Large intestine (tissue), 3 donors: Measurements from ENCODE around the gene SEMA3A. TPM values are rescaled to one million over a fixed set of nuclear protein-coding genes. Genes with fewer than 3 reads are reported as not detected.
"Not testable (repeated sequence)": the region's sequence is repeated elsewhere in the genome, so short reads cannot be mapped to it uniquely, and the experiment has no call there.

Experiments
- DNase-seq, 2 donors: peaks; one replicate each; pipeline versions ENCODE4 v3.0.0 to v3.0.0-alpha.2; 2013
- H3K27ac ChIP-seq: one replicate; pipeline ENCODE4 v1.5.1; 2013; ENCODE audit warnings: low read length
- H3K27me3 ChIP-seq: 2 replicates; pipeline ENCODE4 v1.6.1; 2013; ENCODE audit warnings: low read length; ENCODE audit not compliant: control insufficient read depth, insufficient read depth
- H3K36me3 ChIP-seq: 2 replicates; pipeline ENCODE4 v1.6.1; 2013; ENCODE audit warnings: low read length; ENCODE audit not compliant: control insufficient read depth, insufficient read depth
- H3K4me1 ChIP-seq: one replicate; pipeline ENCODE4 v1.6.1; 2013; ENCODE audit warnings: low read length; ENCODE audit not compliant: control insufficient read depth, insufficient read depth
- H3K4me3 ChIP-seq: one replicate; pipeline ENCODE4 v1.5.1; 2013; ENCODE audit warnings: low read length
- H3K9me3 ChIP-seq: one replicate; pipeline ENCODE4 v1.6.1; 2013; ENCODE audit warnings: mild to moderate bottlenecking, low read depth, low read length, moderate library complexity; ENCODE audit not compliant: control insufficient read depth
- WGBS: methylation state at CpG from one replicate; pipeline ENCODE4 v1.1.5; 2013; ENCODE audit warnings: low lambda C conversion rate; ENCODE audit not compliant: insufficient coverage; 5-methylcytosine and 5-hydroxymethylcytosine counted together
- polyA plus RNA-seq: library from polyadenylated mRNA; unstranded; fragments of 120-200 nt; gene quantifications from one replicate; pipeline ENCODE4 v1.2.1, GENCODE V29; 2013

SEMA3A gene
- polyA plus RNA-seq, 1 donor = 11.7 TPM

GRCh38 chr7:84057576-84057975, 137.0 kb downstream of the SEMA3A start:
- Histone ChIP-seq H3K4me1 (peaks cover 10% of the 10 kb centered on the region), H3K27me3 (no peaks in the 10 kb centered on the region), H3K4me3 (no peak overlapping the region), H3K36me3 (no peaks in the 10 kb centered on the region), H3K27ac (peak overlapping the region; percentile 56), H3K9me3 (peaks cover 3% of the 10 kb centered on the region)
- DNase-seq = no peak
- WGBS = 100% methylated on average over 1 of the region's 2 CpGs

GRCh38 chr7:84055904-84056605, 138.5 kb downstream of the SEMA3A start:
- H3K9me3 ChIP-seq = no peaks in the 10 kb centered on the region
- H3K4me3 ChIP-seq = no peak overlapping the region
- WGBS = 83% methylated on average over 1 of the region's 2 CpGs
- peaks cover 10% of the 10 kb centered on the region for H3K4me1 ChIP-seq
- H3K27me3 ChIP-seq = no peaks in the 10 kb centered on the region
- H3K36me3 ChIP-seq = no peaks in the 10 kb centered on the region
- no peak overlapping the region for H3K27ac ChIP-seq
- no peak for DNase-seq

GRCh38 chr7:84055199-84055598, 139.4 kb downstream of the SEMA3A start:
- not testable (repeated sequence) for H3K9me3 ChIP-seq, H3K36me3 ChIP-seq, H3K27me3 ChIP-seq, DNase-seq, H3K27ac ChIP-seq, H3K4me3 ChIP-seq
- peaks cover 10% of the 10 kb centered on the region for H3K4me1 ChIP-seq
- WGBS = no CpG with 5 or more reads among the region's 23 CpGs

GRCh38 chr7:84049071-84049836, 145.3 kb downstream of the SEMA3A start:
- Histone ChIP-seq H3K4me1 (no peaks in the 10 kb centered on the region), H3K27ac (no peak overlapping the region), H3K27me3 (no peaks in the 10 kb centered on the region), H3K4me3 (no peak overlapping the region), H3K9me3 (no peaks in the 10 kb centered on the region), H3K36me3 (no peaks in the 10 kb centered on the region)
- no peak for DNase-seq

GRCh38 chr7:84047085-84047484, 147.5 kb downstream of the SEMA3A start:
- WGBS = 6% methylated on average over 2 of the region's 2 CpGs
- H3K36me3 ChIP-seq = no peaks in the 10 kb centered on the region
- DNase-seq = no peak
- H3K27ac ChIP-seq = no peak overlapping the region
- no peak overlapping the region for H3K4me3 ChIP-seq
- H3K4me1 ChIP-seq = peaks cover 3% of the 10 kb centered on the region
- no peaks in the 10 kb centered on the region for H3K9me3 ChIP-seq
- no peaks in the 10 kb centered on the region for H3K27me3 ChIP-seq

- 75% methylated on average over 1 of the region's 2 CpGs for WGBS
- DNase-seq = no peak
- Histone ChIP-seq H3K9me3 (no peaks in the 10 kb centered on the region), H3K4me1 (peaks cover 3% of the 10 kb centered on the region), H3K27ac (no peak overlapping the region), H3K4me3 (no peak overlapping the region), H3K36me3 (no peaks in the 10 kb centered on the region), H3K27me3 (no peaks in the 10 kb centered on the region)
Observed at GRCh38 chr7:84044834-84045233, 149.8 kb downstream of the SEMA3A start.

- H3K4me1 ChIP-seq = peaks cover 3% of the 10 kb centered on the region
- no peaks in the 10 kb centered on the region for H3K36me3 ChIP-seq
- no peak for DNase-seq
- WGBS = 25% methylated on average over 1 of the region's 1 CpG
- H3K27ac ChIP-seq = no peak overlapping the region
- H3K9me3 ChIP-seq = no peaks in the 10 kb centered on the region
- no peaks in the 10 kb centered on the region for H3K27me3 ChIP-seq
- no peak overlapping the region for H3K4me3 ChIP-seq
Observed at GRCh38 chr7:84043661-84044191, 150.9 kb downstream of the SEMA3A start.

GRCh38 chr7:84042110-84042539, 152.5 kb downstream of the SEMA3A start:
- Histone ChIP-seq H3K4me1 (peaks cover 3% of the 10 kb centered on the region), H3K27ac (no peak overlapping the region)
- 100% methylated on average over 3 of the region's 7 CpGs for WGBS

GRCh38 chr7:84041649-84042048, 152.9 kb downstream of the SEMA3A start:
- Histone ChIP-seq H3K4me3 (no peak overlapping the region), H3K27ac (no peak overlapping the region), H3K27me3 (no peaks in the 10 kb centered on the region), H3K9me3 (no peaks in the 10 kb centered on the region), H3K4me1 (peaks cover 3% of the 10 kb centered on the region), H3K36me3 (no peaks in the 10 kb centered on the region)
- no peak for DNase-seq
- 83% methylated on average over 3 of the region's 5 CpGs for WGBS

More at GRCh38 chr7:84042110-84042539, 152.5 kb downstream of the SEMA3A start:
- no peak for DNase-seq
- H3K36me3 ChIP-seq = no peaks in the 10 kb centered on the region
- H3K27me3 ChIP-seq = no peaks in the 10 kb centered on the region
- H3K4me3 ChIP-seq = no peak overlapping the region
- H3K9me3 ChIP-seq = no peaks in the 10 kb centered on the region

GRCh38 chr7:84040355-84040754, 154.2 kb downstream of the SEMA3A start:
- no peaks in the 10 kb centered on the region for H3K36me3 ChIP-seq
- no CpG with 5 or more reads among the region's 3 CpGs for WGBS

More at GRCh38 chr7:84040355-84040754, 154.2 kb downstream of the SEMA3A start:
- H3K9me3 ChIP-seq = no peaks in the 10 kb centered on the region
- H3K4me3 ChIP-seq = no peak overlapping the region
- H3K4me1 ChIP-seq = peaks cover 3% of the 10 kb centered on the region
- peak; percentile 6 to 13 for DNase-seq
- H3K27me3 ChIP-seq = no peaks in the 10 kb centered on the region
- H3K27ac ChIP-seq = no peak overlapping the region
